ENCODE data around the gene ASPDH.
"Not testable (repeated sequence)": the region's sequence is repeated elsewhere in the genome, so short reads cannot be mapped to it uniquely, and the experiment has no call there.

ASPDH gene

GRCh38 chr19:50476224-50476906 is 37.3 kb downstream of the ASPDH start, which contains the start of the genes EMC10 and GARIN5A:
TSS of gene EMC10 (plus strand) at chr19:50476507. CDS start at chr19:50476545, 38 bp downstream.
TSS of gene GARIN5A (minus strand) at chr19:50476848. CDS start at chr19:50476388, 460 bp downstream.
- DNase-seq: peak; percentile 93

DNA sequence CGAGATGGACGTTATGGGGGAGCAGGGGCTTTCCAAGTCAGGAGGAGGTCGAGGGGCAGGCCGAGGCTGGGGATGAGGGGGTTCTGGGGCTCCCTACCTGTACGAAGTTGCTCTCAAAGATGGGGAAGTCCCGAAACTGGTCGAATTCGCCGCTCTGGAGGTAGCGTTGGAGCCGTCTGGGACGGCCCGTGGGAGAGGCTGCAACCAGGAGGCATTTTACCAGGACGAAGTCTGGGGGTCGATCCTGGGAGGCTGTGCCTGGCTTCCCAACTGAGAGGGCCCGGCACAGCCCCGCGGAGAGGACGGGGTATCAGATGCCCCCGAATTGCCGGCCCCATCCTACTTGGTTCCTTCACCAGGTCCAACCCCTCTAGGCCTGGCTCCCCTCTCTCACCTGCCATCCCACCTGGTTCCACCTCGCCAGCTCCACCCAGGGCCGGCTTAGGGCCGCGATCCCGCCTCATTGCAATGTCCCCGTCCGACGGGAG is 37.9 kb downstream of the ASPDH start:
- no peak for DNase-seq

DNA sequence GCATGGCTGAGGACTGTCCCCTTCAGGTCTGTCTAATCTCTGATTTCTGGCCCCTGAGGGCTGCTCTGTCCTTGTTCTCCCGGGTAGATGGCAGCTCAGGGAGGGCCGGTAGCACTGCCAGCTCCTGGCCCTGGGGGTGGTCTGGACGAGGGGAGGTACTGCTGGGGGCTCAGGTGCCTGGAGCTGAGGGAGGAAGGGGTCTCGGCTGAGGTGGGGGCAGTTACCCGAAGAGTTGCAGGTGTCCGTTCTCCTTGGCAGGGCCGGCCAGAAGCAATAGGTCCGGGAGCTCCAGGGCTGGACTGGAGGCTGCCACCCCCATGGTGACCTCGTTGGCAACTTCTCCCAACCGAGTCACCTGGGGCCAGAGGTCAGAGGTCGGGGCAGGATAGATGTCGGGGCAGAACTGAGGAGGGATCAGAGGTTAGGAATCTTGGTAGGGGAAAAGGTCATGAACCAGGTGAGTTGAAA is 38.6 kb downstream of the ASPDH start:
- DNase-seq: no peak

- not testable (repeated sequence) for DNase-seq
Measured at GRCh38 chr19:50473336-50473735, 40.4 kb downstream of the ASPDH start.

GRCh38 chr19:50468818-50469217 is 44.9 kb downstream of the ASPDH start:
- DNase-seq: no peak

GRCh38 chr19:50467566-50467965 is 46.1 kb downstream of the ASPDH start:
- DNase-seq: no peak

- no peak for DNase-seq
Measured at GRCh38 chr19:50466706-50467039, 47.0 kb downstream of the ASPDH start.

- DNase-seq: no peak
Measured at GRCh38 chr19:50465986-50466705, 47.6 kb downstream of the ASPDH start.

- DNase-seq: no peak
Measured at GRCh38 chr19:50465000-50465399, 48.7 kb downstream of the ASPDH start.

- no peak for DNase-seq
Measured at GRCh38 chr19:50464348-50464747, 49.4 kb downstream of the ASPDH start.

DNA sequence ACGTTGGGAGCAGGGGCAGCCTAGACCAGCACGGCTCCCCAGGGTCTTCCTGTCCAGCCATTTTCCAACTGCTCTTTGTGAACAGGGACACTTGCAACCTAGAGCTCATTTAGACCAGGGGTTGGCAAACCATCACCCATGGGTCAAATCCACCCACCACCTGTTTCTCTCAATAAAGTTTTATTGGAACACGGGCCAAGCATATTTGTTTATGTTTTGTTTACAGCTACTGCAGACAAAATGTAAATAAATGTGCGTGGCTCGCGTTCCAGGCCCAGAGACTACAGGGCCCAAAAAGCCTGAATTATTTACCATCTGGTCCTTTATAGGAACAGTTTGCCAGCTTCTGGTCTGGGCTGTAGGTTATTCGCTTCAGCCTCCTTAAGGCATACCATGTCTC is 50.7 kb downstream of the ASPDH start:
- DNase-seq: no peak

Measured in activated naive CD4-positive, alpha-beta T cell treated with Interleukin-2 at 50 U/mL for 16 hours (primary cell).